IPS DF 6.9 (cell line): ENCODE measurements around the gene PARD6B.
A peak's percentile ranks its signal among the peaks of the same experiment; 100 is the strongest.

Source experiments
- DNase-seq: peaks from one replicate; pipeline ENCODE4 v3.0.0-alpha.2; 2013; ENCODE audit warnings: low read depth, low spot score
- H3K27ac ChIP-seq: one replicate; pipeline ENCODE4 v1.5.1; 2013; ENCODE audit warnings: low read length, control low read depth
- H3K27me3 ChIP-seq: 2 replicates; pipeline ENCODE4 v1.6.1; 2013; ENCODE audit warnings: mild to moderate bottlenecking, low read length; ENCODE audit not compliant: control insufficient read depth, insufficient read depth
- H3K36me3 ChIP-seq: 2 replicates; pipeline ENCODE4 v1.6.1; 2013; ENCODE audit warnings: low read length; ENCODE audit not compliant: control insufficient read depth, insufficient read depth
- H3K4me1 ChIP-seq: 2 replicates; pipeline ENCODE4 v1.6.1; 2013; ENCODE audit warnings: low read length; ENCODE audit not compliant: control insufficient read depth, insufficient read depth
- H3K4me3 ChIP-seq: 2 replicates; pipeline ENCODE4 v1.5.1; 2013; ENCODE audit warnings: mild to moderate bottlenecking, low read length
- H3K9me3 ChIP-seq: 2 replicates; pipeline ENCODE4 v1.6.1; 2013; ENCODE audit warnings: low read length, inconsistent platforms; ENCODE audit not compliant: control insufficient read depth, insufficient read depth
- WGBS: extraction: QIAGEN DNeasy Blood & Tissue Kit; methylation state at CpG from one replicate; pipeline ENCODE4 v1.1.7; 2013; ENCODE audit warnings: mixed read lengths, missing lambda C conversion rate; ENCODE audit not compliant: insufficient read length, insufficient coverage; 5-methylcytosine and 5-hydroxymethylcytosine counted together

The PARD6B gene, protein sequence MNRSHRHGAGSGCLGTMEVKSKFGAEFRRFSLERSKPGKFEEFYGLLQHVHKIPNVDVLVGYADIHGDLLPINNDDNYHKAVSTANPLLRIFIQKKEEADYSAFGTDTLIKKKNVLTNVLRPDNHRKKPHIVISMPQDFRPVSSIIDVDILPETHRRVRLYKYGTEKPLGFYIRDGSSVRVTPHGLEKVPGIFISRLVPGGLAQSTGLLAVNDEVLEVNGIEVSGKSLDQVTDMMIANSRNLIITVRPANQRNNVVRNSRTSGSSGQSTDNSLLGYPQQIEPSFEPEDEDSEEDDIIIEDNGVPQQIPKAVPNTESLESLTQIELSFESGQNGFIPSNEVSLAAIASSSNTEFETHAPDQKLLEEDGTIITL

DNA sequence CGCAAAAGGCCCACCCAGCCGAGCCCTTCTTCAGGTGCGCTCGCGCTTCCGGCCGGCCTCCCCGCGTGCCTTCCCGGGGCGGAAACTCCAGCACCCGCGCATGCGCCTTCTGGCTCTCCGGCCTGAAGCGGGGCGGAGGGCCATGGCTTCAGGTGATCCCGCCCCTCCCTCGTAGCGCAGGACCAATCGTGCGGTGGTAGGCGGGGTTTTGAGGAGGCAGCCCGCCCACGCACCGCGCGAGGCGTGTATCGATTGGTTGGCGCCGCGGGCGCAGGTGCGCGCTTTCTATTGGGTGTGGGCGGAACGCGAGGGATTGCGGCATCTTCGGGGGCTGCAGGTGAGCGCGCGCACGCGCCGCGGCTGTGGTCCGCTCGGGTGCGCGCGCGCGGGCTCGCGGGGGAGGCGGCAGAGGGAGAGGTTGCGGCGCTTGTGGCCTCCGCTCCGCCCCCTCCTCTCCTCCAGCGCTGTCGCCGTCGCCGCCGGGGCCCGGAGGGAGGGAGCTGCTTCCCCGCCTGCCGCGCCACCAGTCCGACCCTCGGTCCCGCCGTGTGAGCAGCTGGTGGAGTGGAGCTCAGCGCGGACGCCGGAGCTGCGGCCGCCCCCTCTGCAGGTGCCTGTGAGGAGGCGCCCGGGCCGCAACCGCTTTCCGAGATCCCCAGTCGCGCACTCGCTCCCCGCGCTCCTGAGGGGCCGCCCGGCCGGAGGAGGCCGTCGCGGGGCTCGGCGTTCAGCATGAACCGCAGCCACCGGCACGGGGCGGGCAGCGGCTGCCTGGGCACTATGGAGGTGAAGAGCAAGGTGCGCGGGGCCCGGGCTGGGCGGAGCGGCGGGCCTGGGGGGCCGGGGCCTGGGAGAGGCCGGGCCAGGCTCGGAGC lies at the start of gene PARD6B:
TSS of gene PARD6B (plus strand) at position 526 of the 875 bp plus-strand sequence. CDS start at position 733, 207 bp downstream.
- H3K36me3 ChIP-seq: no peaks in the 10 kb centered on the region
- peak within 1 kb of the TSS; percentile 72 for H3K4me3 ChIP-seq
- H3K4me1 ChIP-seq: peaks cover 2% of the 10 kb centered on the region; the same call in 1 of the 2 replicates
- no peak within 1 kb of the TSS for H3K27ac ChIP-seq
- no CpG with 5 or more reads among the region's 114 CpGs for WGBS
- no peaks in the 10 kb centered on the region for H3K27me3 ChIP-seq
- peak; percentile 99 for DNase-seq
- H3K9me3 ChIP-seq: no peaks in the 10 kb centered on the region

- WGBS: no CpG with 5 or more reads among the region's 4 CpGs
- no peak for DNase-seq
- Histone ChIP-seq H3K36me3 (no peaks in the 10 kb centered on the region), H3K4me3 (no peak overlapping the region), H3K27me3 (no peaks in the 10 kb centered on the region), H3K27ac (no peak overlapping the region), H3K9me3 (no peaks in the 10 kb centered on the region), H3K4me1 (no peaks in the 10 kb centered on the region)
Measured at GRCh38 chr20:50682065-50682464, 49.3 kb upstream of the PARD6B start.

- no peaks in the 10 kb centered on the region for H3K27me3 ChIP-seq
- no peak for DNase-seq
- H3K27ac ChIP-seq: no peak overlapping the region
- H3K4me1 ChIP-seq: no peaks in the 10 kb centered on the region
- H3K9me3 ChIP-seq: no peaks in the 10 kb centered on the region
- no peak overlapping the region for H3K4me3 ChIP-seq
- no CpG with 5 or more reads among the region's 8 CpGs for WGBS
- no peaks in the 10 kb centered on the region for H3K36me3 ChIP-seq
Measured at GRCh38 chr20:50682947-50683530, 48.3 kb upstream of the PARD6B start.

GRCh38 chr20:50683570-50683969 lies 47.8 kb upstream of the PARD6B start:
- Histone ChIP-seq H3K27me3 (no peaks in the 10 kb centered on the region), H3K27ac (no peak overlapping the region), H3K9me3 (no peaks in the 10 kb centered on the region), H3K36me3 (no peaks in the 10 kb centered on the region), H3K4me3 (no peak overlapping the region), H3K4me1 (no peaks in the 10 kb centered on the region)
- WGBS: no CpG with 5 or more reads among the region's 6 CpGs
- DNase-seq: no peak

GRCh38 chr20:50686821-50687220 lies 44.6 kb upstream of the PARD6B start:
- Histone ChIP-seq H3K27ac (no peak overlapping the region), H3K9me3 (no peaks in the 10 kb centered on the region), H3K36me3 (no peaks in the 10 kb centered on the region), H3K4me1 (peaks cover 3% of the 10 kb centered on the region), H3K4me3 (no peak overlapping the region), H3K27me3 (no peaks in the 10 kb centered on the region)
- WGBS: no CpG with 5 or more reads among the region's 10 CpGs
- DNase-seq: no peak

DNA sequence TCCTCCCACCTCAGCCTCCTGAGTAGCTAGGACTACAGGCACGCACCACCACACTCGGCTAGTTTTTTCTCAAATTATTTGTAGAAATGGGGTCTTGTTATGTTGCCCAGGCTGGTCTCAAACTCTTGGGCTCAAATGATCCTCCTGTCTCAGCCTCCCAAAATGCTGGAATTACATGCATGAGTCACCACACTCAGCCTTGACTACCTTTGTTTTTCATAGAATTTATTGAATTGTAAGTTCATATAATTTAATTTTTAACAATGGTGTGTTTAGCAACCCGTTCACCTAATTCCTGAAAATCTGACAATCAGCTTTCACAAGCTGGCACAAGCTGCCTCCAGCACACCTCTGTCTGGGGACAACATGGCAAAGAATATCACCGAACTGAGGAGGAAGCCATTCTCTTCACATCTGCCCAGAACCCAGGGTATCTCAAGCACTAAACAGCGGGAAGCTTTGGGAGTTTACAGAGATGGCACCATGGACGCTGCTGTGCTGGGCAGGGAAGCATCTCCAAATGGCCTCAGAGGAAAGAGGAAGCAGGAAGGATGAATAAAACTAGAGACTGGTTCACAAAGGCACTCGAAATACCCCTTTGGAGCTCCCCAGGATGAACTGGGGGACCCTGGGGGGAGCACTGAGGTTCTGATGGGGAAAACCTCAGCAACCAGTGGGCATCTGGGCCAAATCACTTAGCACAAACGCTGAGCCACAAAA lies 43.0 kb upstream of the PARD6B start:
- no peaks in the 10 kb centered on the region for H3K9me3 ChIP-seq
- no peak for DNase-seq
- H3K4me1 ChIP-seq: peaks cover 4% of the 10 kb centered on the region
- no peaks in the 10 kb centered on the region for H3K36me3 ChIP-seq
- H3K27me3 ChIP-seq: no peaks in the 10 kb centered on the region
- H3K27ac ChIP-seq: no peak overlapping the region
- WGBS: no CpG with 5 or more reads among the region's 8 CpGs
- no peak overlapping the region for H3K4me3 ChIP-seq

- WGBS: no CpG with 5 or more reads among the region's 10 CpGs
- H3K4me3 ChIP-seq: no peak overlapping the region
Measured at GRCh38 chr20:50689864-50690649, 41.3 kb upstream of the PARD6B start.

GRCh38 chr20:50690650-50691572 lies 40.5 kb upstream of the PARD6B start, which contains the start of gene RIPOR3:
Gene RIPOR3 (minus strand): TSS chr20:50691542. CDS start chr20:50691128, 414 bp downstream.
- Histone ChIP-seq H3K27me3 (no peaks in the 10 kb centered on the region), H3K4me1 (peaks cover 6% of the 10 kb centered on the region), H3K27ac (no peak within 1 kb of the TSS), H3K9me3 (no peaks in the 10 kb centered on the region), H3K36me3 (no peaks in the 10 kb centered on the region), H3K4me3 (peak within 1 kb of the TSS; percentile 28; the same call in 1 of the 2 replicates)
- WGBS: no CpG with 5 or more reads among the region's 42 CpGs
- no peak for DNase-seq

More at GRCh38 chr20:50689864-50690649, 41.3 kb upstream of the PARD6B start:
- no peaks in the 10 kb centered on the region for H3K36me3 ChIP-seq
- H3K4me1 ChIP-seq: peaks cover 5% of the 10 kb centered on the region
- H3K27me3 ChIP-seq: no peaks in the 10 kb centered on the region
- no peak overlapping the region for H3K27ac ChIP-seq
- H3K9me3 ChIP-seq: no peaks in the 10 kb centered on the region
- no peak for DNase-seq
